GM21360 (cell line): Measurements from ENCODE around the gene RBM20.
"Not testable (repeated sequence)": the region's sequence is repeated elsewhere in the genome, so short reads cannot be mapped to it uniquely, and the experiment has no call there.

Experiments used
- ATAC-seq: cut with Tn5 transposase; IDR thresholded peaks from one replicate; pipeline ENCODE4 v1.9.1; 2021; ENCODE audit warnings: mild to moderate bottlenecking, moderate library complexity; ENCODE audit not compliant: unreplicated experiment

Gene RBM20

GRCh38 chr10:110727785-110728184, 83.6 kb downstream of the RBM20 start:
- not testable (repeated sequence) for ATAC-seq

GRCh38 chr10:110730345-110731050, 86.4 kb downstream of the RBM20 start:
- no peak for ATAC-seq

GRCh38 chr10:110733218-110733952, 89.2 kb downstream of the RBM20 start:
- no peak for ATAC-seq

- no peak for ATAC-seq
Observed at GRCh38 chr10:110735620-110736027, 91.5 kb downstream of the RBM20 start.

GRCh38 chr10:110737886-110738634, 93.9 kb downstream of the RBM20 start:
- no peak for ATAC-seq

- ATAC-seq: no peak
Observed at GRCh38 chr10:110739811-110740271, 95.7 kb downstream of the RBM20 start.

- ATAC-seq: no peak
Observed at GRCh38 chr10:110742801-110743200, 98.7 kb downstream of the RBM20 start.

GRCh38 chr10:110744782-110745181, 100.6 kb downstream of the RBM20 start:
- no peak for ATAC-seq

- ATAC-seq: no peak
Observed at GRCh38 chr10:110746254-110746826, 102.2 kb downstream of the RBM20 start.

GRCh38 chr10:110746969-110747608, 103.0 kb downstream of the RBM20 start:
- no peak for ATAC-seq

GRCh38 chr10:110747609-110748464, 103.7 kb downstream of the RBM20 start:
- ATAC-seq: no peak

- ATAC-seq: no peak
Observed at GRCh38 chr10:110748970-110749369, 104.8 kb downstream of the RBM20 start.

- no peak for ATAC-seq
Observed at GRCh38 chr10:110750931-110751330, 106.8 kb downstream of the RBM20 start.

GRCh38 chr10:110751850-110752249, 107.7 kb downstream of the RBM20 start:
- no peak for ATAC-seq

- no peak for ATAC-seq
Observed at GRCh38 chr10:110753462-110753861, 109.3 kb downstream of the RBM20 start.

- no peak for ATAC-seq
Observed at GRCh38 chr10:110754375-110755105, 110.4 kb downstream of the RBM20 start.

GRCh38 chr10:110755781-110756180, 111.6 kb downstream of the RBM20 start:
- ATAC-seq: no peak

- no peak for ATAC-seq
Observed at GRCh38 chr10:110756876-110757275, 112.7 kb downstream of the RBM20 start.

GRCh38 chr10:110757586-110757985, 113.5 kb downstream of the RBM20 start:
- ATAC-seq: no peak
